GM21529 (cell line): Measurements from ENCODE around the gene EFCAB6.

Source experiments
- ATAC-seq: cut with Tn5 transposase; IDR thresholded peaks from one replicate; pipeline ENCODE4 v1.9.1; 2021; ENCODE audit not compliant: unreplicated experiment

EFCAB6 gene

DNA sequence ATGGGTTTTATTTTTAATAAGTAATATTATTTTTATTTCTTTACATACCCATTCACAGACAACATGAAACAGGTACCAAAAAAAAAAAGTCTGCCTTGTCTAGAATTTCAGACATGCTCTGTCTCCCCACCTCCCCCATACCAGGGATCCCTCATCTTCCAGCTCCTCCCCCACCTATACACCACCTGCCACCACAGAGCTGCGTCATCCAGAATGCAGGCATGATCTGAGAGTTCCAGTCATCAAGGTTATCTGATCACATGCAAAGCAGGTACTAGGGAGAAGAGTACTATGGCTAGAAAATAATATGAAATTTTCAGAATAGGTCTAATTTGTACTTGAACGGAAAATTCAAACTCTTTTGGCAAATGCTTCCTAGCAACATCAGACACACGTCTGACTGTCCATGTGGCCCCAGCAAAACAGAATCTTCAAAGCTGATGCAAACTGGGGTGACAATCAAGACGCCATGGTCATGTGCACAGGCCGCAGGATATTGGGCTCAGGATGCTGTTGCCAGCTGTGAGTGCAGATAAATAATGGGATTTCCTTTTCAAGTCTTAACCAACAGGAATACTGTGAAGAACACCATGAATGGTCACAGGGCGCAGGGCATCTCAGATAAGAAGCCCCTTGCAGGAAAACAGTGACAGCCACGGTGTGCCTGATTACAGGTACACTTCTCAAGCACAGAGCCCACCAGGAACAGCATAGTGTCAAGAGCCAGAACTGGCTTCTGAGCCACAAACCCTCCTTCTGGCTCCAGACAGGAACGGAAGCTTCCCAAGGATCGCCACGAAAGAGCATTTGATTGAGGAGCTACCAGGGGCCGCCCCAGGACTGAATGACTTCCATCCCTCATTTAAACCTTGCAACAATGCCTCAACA lies 169.5 kb downstream of the EFCAB6 start:
- no peak for ATAC-seq

GRCh38 chr22:43639228-43639948 lies 172.7 kb downstream of the EFCAB6 start:
- ATAC-seq, result no peak

DNA sequence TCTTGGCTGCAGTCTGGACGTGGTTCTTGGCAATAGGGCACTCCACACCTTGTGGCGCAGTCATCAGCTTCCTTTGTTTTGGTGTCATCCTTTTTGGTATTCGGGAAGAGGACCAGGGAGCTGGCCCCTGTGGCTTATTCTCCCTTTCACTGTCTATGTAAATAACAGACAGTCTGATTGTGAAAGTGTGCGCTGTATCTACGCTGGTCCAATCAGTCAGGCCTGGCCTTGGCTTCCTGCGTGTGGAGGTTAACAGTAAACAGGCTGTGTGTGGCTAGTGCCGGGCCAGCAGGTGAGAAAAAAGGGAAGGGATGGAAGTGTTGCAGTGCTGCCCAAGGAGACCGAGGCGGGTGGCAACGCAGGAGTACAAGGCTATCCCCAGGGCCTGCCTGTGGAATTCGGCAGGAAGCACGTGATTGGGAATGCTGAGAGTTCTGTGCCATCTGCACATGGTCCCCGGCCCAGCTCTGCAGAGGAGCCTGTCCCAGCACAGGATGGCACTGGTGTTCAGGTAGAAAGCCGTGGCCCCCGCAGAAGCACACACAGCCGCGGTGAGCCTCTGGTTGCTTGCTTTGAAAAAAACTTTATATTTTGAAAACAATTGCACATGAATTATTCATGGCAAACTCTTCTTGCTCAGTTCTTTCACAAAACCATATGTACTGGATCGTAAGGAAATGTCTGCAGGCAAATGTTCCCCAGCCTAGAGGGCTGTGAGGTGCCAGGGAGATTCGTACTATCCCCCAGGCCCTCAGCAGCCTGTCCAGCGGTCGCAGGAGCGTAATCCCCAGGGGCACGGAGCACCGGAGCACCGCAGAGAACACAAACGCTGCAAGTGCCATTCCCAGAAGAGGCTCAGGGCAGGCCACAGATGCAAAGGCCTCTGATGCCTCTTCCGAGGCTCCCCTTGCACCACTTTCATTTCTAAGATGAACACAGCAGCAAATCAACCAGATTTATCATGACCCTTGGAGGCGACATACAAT lies 174.5 kb downstream of the EFCAB6 start:
- no peak for ATAC-seq

DNA sequence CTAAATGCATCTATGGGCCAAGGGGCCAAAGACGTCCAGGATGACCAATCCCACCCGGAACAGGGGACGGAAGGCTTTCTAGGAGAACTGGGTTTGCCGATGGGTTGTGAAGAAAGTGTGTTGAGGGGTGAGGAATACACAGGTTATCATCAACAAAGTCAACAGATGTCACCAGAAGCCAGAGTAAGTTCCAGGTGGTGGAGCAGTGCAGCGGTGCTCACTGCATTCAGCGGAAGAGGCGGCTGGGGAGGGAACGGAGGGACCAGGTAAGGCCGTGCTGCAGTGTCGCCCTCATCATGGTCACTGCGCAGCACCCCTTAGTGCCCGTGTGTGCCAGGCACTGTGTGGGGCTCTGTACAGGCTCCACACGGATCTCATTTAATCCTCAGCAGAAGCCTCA lies 176.0 kb downstream of the EFCAB6 start:
- ATAC-seq, result no peak

GRCh38 chr22:43635101-43635500 lies 177.0 kb downstream of the EFCAB6 start:
- ATAC-seq, result no peak

DNA sequence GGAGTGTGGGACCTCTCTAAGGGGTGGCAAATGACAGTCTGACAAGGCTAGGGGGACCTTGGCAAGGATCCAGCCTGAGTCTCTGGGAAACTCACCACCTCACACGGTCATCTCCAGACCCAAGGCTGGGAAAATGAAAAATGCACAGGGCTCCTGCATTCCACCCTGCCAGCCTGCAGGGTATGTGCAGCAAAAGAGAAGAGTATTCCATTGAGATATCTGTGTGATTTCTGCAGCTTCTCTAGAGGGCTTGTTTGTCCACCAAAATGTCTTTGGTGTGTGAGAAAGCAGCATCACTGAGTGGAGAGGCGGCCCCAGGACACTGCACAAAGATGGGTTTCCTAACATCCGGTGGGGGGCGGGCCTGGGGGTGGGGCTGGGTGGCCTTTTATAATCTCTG lies 177.8 kb downstream of the EFCAB6 start:
- no peak for ATAC-seq

DNA sequence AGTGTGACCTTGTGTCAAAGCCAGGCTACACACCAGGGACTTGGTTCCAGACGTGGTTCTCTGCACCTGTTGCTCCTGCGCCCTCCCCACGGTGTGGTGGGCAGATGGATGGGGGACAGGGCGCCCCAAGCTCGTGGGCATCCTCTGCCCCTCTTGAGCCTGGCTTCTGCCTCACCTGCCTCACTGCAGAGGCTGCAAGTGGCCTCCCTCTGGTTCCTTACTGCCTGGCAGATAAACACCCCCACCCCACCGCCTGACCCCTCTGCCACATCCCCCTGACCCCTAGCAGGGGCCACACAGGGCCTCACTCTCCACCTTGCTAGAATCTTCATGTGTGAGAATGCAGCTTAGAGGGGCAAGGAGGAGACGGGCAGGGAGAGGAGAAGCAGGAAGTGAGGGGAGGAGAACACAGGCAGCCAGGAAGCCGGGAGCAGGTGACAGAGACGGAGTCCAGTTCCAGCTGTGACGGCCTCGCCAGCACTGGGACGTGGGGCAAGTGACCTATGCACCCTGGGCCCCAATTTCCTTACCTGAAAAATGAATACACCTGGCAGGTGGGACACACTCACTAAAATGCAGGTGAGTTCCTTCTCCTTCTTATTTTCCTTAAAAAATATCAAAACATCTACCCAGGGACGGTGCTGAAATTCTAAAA lies 178.3 kb downstream of the EFCAB6 start:
- ATAC-seq, result no peak

DNA sequence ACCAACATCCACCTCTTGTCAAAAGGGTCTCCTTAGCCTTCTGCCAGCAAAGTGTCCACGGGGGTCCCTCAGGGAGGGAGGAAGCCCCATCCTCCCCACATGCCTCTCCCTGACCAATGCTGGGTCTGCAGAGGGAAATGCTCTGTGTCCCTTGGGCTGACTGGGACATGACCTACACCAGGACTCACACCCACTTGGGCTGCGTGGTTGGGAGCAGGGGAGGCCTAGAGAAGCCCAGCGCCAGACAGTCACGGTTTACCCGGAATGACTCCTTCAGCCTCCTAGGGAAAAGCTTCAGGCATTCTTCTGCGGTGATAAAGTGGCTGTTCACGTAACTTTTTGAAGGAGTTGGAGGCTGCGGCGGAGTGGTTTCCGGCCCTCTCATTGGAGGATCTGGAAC lies 180.3 kb downstream of the EFCAB6 start:
- ATAC-seq, result no peak

DNA sequence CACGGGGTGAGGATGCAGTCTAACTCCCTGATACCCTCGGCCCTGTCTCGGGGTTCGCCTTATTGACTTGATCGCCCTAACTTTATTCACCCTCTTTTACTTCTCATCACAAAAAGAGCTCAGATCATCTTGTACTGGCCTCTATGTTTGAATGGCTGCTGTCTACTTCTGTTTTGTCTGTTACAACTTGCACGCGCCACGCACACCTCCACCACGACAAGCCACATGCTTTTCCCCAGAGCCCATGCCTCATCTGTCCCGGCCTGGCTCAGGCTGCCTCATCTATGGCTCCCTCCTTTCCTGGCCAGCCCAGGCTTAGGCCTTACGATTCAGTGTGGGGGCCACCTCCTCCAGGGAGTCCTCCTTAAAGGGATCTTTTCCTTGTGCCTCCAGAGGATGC lies 180.9 kb downstream of the EFCAB6 start:
- no peak for ATAC-seq

- ATAC-seq, result no peak
Measured at GRCh38 chr22:43630451-43630850, 181.7 kb downstream of the EFCAB6 start.

- no peak for ATAC-seq
Measured at GRCh38 chr22:43628250-43628649, 183.9 kb downstream of the EFCAB6 start.

DNA sequence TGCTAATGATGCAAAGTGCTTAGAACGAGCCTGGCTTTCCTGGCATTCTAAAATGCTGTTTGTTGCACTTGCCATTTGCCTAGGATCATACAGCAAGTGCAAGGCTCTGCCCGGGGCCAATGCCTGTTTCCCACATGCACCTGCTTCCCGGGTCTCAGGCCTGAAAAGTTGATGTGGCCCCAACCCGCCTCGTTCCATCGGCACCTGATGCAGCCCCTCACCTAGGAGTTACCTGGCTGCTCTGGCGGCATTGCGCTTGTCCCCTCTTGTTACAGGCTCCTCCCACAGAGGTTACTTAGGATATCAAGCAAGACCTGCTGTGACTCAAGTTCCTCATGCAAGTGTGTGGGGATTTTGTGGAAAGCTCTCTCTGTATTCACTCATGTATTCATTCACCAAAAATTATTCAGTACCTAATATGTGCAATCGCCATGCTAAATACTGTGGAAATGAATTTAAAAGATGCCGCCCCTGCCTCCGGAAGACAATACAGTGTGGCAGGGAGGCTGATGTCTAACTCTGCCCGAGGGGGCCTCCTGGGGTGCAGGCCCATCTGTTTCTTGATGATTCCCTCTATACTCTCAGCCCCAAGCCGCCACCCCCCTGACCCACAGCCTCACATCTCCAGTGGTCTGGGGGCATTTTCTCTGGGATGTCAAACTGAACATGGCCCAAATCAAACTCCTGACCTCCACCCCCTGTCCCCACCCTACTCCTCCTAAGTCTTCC lies 184.5 kb downstream of the EFCAB6 start:
- no peak for ATAC-seq

- ATAC-seq, result no peak
Measured at GRCh38 chr22:43625242-43625641, 186.9 kb downstream of the EFCAB6 start.

DNA sequence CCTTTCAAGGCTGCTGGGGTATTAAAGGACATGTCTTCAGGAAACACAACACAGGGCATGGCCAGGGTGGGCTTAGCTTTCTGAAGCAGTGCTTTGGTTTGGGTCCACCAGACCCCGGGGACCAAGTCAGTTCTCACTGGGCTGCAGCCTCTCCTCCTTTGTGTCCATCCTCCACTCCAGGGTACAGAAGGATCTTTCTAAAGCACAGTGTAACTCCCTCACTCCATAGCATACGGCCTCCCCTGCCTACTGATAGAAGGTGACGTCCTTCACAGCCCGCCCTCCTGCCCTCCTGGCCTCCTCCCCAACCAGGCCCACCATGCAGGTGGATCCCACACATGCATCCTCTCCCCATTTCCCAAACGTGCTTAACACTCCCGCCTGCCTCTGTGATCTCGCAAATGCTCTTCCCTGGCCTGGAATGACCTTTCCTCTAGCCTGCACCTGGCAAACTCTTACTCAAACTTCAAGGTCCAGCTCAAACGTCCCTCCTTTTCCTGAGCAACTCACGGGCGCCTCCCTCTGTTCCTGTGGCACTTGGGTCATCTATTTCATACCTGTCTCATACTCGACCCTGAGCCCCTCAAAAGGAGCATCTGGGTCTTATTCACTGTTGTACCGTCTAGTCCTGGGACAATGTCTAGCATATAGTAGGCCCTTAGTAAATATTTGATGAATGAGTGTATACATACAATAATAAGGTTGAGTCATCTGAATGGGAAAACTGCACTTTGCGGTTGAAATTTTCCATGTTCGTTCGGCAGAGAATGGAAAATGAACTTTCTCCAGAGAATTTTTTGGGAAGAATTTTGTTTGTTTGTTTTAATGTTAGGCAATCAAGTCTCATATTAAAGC lies 187.7 kb downstream of the EFCAB6 start:
- ATAC-seq, result no peak

DNA sequence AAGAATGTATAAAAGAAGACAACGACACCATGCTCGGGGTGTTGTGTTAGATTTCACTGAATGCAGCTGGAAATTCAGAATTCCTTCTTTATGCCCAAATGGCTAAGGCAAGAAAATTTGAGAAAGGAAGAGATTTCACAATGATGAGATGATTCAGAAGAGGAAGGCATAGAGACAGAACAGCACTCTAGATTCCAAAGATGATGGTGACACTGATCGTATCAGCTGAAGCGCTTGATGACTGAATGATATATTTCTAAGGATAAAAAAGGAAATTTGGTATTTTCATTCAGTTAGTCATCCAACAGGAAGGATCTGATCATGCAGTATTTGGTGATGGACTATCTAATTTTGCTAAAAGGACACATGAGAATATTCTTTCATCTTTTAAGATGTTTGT lies 189.2 kb downstream of the EFCAB6 start:
- ATAC-seq, result no peak

GRCh38 chr22:43620197-43620596 lies 191.9 kb downstream of the EFCAB6 start:
- no peak for ATAC-seq

DNA sequence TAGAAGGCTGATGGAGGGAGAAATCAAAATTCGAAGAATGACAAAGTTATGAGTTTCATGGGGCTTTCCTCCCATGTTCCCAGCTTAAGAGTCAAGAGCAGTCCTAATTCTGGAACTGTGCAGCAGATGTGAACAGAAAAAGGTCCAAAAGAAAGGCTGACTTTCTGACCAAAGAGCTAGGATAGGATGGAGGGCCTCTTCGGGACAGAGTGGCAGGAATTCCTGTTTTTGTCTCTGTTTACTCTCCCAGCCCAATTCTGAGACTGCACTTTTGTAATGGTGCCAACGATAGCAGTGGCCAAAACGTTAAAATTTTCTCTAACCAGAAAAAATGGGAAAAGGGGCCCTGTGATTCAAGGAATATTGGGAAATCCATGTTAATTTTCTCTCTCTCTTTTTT lies 193.6 kb downstream of the EFCAB6 start:
- ATAC-seq, result no peak

DNA sequence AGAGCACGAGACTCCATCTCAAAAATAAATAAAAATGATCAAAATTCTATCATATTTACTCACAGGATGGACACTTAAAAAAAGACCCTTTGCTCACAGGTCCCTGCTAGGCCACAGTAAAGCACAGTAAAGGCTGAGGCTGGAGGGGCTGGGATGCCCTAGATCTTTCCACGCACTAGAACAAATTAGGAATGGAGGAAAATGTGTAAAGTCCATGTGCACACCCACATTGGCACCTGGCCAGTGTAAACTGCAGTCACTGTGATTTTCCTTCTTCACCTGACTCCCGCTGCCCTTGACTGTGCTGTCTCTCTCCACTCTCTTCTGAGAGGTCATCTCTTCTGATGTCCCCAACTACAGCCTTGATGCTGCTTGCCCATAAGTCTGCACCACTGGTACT lies 195.5 kb downstream of the EFCAB6 start:
- no peak for ATAC-seq

GRCh38 chr22:43600265-43600664 lies 211.8 kb downstream of the EFCAB6 start:
- no peak for ATAC-seq
